ENCODE results near the gene EYA3.

- TF ChIP-seq CSDC2 (CRISPR knock-in tag; IDR thresholded peaks at IDR 0.05) (no peak), OSR1 (CRISPR knock-in tag; IDR thresholded peaks at IDR 0.05) (no peak), PATZ1 (CRISPR knock-in tag; IDR thresholded peaks at IDR 0.05; ENCODE audit: borderline replicate concordance) (no peak), TCF4 (CRISPR knock-in tag; IDR thresholded peaks at IDR 0.05; ENCODE audit: borderline replicate concordance) (no peak), ZNF565 (CRISPR knock-in tag; conservative IDR thresholded peaks at IDR 0.05; ENCODE audit: low read depth) (no peak), RARB (CRISPR knock-in tag; IDR thresholded peaks at IDR 0.05) (no peak), ISL1 (CRISPR knock-in tag; IDR thresholded peaks at IDR 0.05) (no peak), ZC3H10 (CRISPR knock-in tag; IDR thresholded peaks at IDR 0.05) (no peak), CREB5 (CRISPR knock-in tag; IDR thresholded peaks at IDR 0.05; ENCODE audit: low read depth) (no peak), ESRRG (CRISPR knock-in tag; IDR thresholded peaks at IDR 0.05) (no peak), ZFP3 (CRISPR knock-in tag; IDR thresholded peaks at IDR 0.05) (no peak)
- TF ChIP-seq, protein P1, sequence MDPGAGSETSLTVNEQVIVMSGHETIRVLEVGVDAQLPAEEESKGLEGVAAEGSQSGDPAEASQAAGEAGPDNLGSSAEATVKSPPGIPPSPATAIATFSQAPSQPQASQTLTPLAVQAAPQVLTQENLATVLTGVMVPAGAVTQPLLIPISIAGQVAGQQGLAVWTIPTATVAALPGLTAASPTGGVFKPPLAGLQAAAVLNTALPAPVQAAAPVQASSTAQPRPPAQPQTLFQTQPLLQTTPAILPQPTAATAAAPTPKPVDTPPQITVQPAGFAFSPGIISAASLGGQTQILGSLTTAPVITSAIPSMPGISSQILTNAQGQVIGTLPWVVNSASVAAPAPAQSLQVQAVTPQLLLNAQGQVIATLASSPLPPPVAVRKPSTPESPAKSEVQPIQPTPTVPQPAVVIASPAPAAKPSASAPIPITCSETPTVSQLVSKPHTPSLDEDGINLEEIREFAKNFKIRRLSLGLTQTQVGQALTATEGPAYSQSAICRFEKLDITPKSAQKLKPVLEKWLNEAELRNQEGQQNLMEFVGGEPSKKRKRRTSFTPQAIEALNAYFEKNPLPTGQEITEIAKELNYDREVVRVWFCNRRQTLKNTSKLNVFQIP (CRISPR knock-in tag; IDR thresholded peaks at IDR 0.05; ENCODE audit: borderline replicate concordance, low read depth), result no peak
- TF ChIP-seq, protein P2, sequence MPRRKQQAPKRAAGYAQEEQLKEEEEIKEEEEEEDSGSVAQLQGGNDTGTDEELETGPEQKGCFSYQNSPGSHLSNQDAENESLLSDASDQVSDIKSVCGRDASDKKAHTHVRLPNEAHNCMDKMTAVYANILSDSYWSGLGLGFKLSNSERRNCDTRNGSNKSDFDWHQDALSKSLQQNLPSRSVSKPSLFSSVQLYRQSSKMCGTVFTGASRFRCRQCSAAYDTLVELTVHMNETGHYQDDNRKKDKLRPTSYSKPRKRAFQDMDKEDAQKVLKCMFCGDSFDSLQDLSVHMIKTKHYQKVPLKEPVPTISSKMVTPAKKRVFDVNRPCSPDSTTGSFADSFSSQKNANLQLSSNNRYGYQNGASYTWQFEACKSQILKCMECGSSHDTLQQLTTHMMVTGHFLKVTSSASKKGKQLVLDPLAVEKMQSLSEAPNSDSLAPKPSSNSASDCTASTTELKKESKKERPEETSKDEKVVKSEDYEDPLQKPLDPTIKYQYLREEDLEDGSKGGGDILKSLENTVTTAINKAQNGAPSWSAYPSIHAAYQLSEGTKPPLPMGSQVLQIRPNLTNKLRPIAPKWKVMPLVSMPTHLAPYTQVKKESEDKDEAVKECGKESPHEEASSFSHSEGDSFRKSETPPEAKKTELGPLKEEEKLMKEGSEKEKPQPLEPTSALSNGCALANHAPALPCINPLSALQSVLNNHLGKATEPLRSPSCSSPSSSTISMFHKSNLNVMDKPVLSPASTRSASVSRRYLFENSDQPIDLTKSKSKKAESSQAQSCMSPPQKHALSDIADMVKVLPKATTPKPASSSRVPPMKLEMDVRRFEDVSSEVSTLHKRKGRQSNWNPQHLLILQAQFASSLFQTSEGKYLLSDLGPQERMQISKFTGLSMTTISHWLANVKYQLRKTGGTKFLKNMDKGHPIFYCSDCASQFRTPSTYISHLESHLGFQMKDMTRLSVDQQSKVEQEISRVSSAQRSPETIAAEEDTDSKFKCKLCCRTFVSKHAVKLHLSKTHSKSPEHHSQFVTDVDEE (CRISPR knock-in tag; IDR thresholded peaks at IDR 0.05), result no peak
Observed at GRCh38 chr1:27938488-27938887, 149.9 kb downstream of the EYA3 start.

All from SK-N-SH treated with all-trans-retinoic acid at 6 μM for 48 hours (cell line).